NT2/D1 (cell line): ENCODE data around the gene GPC6.

Experiments
- SUZ12 ChIP-seq: IDR thresholded peaks from 2 replicates; pipeline ENCODE4 v1.6.1; 2011; ENCODE audit not compliant: insufficient read length, insufficient read depth; ENCODE audit errors: extremely low read depth
- YY1 ChIP-seq: IDR thresholded peaks from 2 replicates; pipeline ENCODE4 v1.6.1; 2011; ENCODE audit not compliant: insufficient read length, insufficient read depth
- ZNF274 ChIP-seq: IDR thresholded peaks from 2 replicates; pipeline ENCODE4 v1.6.1; 2011; ENCODE audit warnings: mild to moderate bottlenecking, low read depth, low read length

- TF ChIP-seq YY1 = no peak
- TF ChIP-seq ZNF274 = no peak
- no peak for TF ChIP-seq SUZ12
Observed at GRCh38 chr13:94322925-94323763, 1096.5 kb downstream of the GPC6 start.
